Eye (tissue), 1 donor: ENCODE data around the gene MFN1.
"Not testable (repeated sequence)": the region's sequence is repeated elsewhere in the genome, so short reads cannot be mapped to it uniquely, and the experiment has no call there.

ENCODE experiments used
- DNase-seq: peaks from one replicate; pipeline ENCODE4 v3.0.0-alpha.2; 2015

The MFN1 gene

DNA sequence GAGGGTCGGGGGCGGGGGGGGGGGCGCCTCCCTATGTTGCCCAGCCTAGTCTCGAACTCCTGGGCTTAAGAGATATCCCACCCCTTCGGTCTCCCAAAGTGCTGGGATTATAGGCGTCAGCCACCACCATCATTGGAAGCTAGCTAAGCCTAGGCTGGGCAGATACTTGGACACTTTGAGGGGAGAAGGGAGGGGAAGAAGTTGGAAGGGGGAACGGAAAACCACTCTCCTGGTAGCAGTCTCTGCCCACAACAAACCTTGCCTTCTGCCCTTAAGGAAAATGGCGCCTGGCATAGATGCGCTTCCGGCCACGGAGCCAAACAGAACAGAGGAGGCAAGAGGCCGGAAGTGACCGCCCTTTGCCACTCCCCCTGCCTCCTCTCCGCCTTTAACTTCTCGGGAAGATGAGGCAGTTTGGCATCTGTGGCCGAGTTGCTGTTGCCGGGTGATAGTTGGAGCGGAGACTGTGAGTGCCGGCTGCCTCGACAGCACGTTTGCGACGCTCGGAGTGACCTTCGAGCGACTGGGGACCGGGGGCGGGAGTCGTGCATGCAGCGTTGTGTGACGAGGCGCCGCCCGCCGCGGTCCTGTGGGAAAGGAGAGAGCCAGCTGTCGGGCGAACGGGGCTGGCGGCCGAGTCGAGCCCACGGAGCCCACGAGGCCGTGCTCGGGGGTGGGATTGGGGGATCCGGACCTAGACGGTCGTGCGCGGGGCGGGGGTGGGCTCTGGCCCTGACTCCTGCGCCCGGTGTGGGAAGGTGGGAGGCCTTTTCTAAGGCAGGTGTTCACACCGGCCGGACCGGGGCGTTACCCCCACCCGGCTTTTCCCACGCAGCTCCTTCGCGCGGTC is at the start of gene MFN1:
Gene MFN1, plus strand, starts transcription at position 365 of the 850 bp plus-strand sequence. CDS start 1,143 bp downstream, outside the sequence.
- peak; percentile 98 for DNase-seq

DNA sequence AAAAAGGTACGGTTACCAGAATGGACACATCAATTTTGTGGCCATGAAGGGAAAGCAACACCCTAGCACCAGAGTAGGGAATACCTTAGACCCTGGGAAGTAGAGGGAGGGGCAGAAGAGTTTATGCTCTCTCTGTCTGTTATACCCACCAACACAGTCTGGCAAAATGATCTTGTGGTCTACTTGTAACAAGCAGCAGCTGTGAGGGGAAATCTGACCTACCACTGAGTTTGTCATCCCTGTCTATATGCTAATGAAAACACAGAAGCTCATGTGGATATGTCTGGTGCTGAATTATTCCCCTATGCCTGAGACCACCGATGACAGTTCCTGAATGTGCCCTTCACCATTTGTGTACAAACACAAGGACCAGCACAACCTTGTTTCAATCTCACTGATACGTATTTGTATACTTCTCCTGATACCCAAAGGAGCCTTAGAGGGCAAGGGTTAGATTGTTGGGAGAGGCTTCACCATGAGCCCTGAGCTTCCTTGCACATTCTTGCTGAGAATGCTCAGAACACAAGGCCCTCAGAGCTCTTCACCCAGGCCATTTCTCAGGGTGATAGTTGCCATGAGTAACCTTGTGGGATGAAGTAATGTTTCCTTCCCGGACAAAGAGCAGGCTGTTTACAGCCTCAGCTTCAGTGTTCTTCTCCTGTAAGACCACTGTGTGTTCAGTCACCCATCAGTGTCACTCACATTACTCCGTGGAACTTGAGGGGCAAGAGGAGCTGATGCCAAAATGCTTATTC is 49.4 kb upstream of the MFN1 start:
- DNase-seq: no peak

DNA sequence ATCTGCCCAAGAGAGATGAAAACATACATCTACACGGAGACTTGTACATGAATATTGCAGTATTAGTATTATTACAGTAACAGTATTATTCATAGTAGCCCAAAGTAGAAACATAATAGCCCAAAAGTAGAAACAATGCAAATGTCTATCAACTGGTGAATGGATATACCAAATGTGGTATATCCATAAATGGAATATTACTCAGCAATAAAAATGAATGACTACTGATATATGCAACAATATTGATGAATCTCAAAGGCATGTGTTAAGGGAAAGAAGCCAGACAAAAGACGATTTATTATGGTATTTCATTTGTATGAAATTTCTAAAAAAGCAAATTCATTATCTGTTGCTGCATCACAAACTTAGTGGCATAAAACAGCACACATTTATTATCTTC is 48.2 kb upstream of the MFN1 start:
- DNase-seq: no peak

DNA sequence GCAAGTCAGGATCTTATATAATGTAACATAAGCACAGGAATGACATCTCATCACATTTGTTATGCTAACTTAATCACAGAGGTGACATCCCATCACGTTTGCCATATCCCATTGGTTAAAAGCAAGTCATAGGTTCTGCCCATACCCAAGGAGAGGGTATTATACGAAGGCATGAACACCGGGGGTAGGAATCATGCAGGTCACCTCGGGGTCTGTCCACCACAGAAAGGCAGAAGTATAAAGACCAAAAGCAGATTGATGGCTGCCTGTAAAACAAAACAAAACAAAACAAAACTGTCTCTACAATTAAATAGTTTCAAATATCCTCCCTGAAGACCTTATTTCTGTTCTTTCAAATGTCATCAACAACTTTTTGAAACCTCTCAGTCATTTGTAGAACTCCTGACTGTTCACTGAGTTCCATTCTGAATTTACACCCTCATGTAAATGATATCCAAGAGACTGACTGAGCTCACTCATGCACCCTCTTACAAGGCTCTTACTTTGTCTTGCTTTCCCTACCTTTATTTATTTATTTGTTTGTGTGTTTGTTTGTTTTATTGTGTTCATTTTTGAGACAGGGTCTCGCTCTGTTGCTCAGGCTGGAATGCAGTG is 47.4 kb upstream of the MFN1 start:
- DNase-seq: no peak

DNA sequence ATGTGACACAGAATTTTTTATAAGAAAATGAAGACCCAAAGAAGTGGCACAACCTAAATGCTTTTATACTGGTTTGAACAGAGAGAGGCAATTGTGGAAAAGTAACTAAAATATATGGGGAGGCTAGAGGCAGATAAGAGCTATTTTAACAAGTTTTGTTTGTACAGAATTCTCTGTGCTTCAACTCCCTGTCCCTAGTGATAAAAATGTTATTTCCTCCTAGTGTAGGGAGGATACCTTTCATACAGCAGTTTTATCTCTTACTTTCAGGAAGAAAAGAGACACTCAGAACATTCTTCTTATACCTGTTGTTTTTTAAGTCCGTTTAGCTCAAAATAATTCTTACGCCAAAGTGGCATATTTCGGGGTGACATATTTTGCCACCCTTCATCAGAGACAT is 45.9 kb upstream of the MFN1 start:
- no peak for DNase-seq

DNA sequence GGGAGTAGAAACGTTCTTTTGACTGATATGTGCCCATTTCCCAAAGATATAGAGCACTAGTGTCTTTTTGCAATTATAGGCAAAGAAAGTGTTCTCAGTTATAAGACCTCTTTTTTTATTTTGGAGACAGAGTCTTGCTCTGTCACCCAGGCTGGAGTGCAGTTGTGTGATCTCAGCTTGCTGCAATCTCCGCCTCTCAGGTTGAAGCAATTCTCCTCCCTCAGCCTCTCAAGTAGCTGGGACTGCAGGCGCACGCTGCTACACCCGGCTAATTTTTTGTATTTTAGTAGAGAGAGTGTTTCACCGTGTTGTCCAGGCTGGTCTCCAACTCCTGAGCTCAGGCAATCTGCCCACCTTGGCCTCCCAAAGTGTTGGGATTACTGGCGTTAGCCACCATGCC is 45.4 kb upstream of the MFN1 start:
- DNase-seq: no peak

DNA sequence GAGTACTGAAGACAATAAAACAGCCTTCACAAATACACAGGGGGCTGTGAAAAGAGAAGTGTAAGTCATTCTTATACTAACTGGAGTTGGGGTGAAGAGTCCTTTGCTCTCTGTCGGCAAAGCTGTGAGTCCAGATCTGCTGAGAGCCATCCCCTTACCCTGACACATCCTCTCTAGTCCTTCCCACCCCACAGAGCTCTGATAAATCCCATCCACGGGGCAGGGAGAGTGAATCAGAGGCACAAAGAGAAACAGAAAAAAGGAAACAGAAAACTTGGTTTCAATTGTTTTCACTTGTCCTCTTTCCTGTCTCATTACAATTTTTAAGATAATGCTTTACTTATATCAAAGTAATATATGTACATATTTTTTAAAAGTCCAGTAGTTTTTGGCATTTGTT is 42.9 kb upstream of the MFN1 start:
- DNase-seq: no peak

DNA sequence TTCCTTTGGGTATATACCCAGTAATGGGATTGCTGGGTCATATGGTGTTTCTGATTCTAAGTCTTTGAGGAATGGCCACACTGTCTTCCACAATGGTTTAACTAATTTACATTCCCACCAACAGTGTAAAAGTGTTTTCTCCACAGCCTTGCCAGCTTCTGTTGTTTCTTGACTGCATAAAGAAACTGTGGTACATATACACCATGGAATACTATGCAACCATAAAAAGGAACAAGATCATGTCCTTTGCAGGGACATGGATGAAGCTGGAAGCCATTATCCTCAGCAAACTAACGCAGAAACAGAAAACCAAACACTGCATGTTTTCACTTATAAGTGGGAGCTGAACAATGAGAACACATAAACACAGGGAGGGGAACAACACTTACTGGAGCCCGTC is 40.1 kb upstream of the MFN1 start:
- not testable (repeated sequence) for DNase-seq

DNA sequence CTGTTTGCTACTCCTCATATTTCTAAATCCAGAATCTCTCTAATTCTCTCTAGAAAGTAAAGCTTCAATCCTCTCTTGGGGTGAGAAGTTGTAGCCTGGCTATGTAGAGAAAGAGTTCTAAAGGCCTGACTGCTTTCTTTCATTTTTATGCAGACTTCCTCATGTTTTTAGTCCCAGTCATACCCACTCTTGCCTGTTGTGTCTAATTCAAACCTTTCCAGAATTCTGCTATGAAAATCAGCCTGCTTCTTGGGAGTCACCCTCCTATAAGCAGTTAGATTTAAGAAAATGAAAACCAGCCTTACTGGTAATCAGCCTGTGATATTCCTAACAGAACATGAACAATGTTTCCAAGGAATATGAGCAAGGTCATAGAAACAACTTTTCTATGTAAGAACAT is 39.5 kb upstream of the MFN1 start:
- no peak for DNase-seq

DNA sequence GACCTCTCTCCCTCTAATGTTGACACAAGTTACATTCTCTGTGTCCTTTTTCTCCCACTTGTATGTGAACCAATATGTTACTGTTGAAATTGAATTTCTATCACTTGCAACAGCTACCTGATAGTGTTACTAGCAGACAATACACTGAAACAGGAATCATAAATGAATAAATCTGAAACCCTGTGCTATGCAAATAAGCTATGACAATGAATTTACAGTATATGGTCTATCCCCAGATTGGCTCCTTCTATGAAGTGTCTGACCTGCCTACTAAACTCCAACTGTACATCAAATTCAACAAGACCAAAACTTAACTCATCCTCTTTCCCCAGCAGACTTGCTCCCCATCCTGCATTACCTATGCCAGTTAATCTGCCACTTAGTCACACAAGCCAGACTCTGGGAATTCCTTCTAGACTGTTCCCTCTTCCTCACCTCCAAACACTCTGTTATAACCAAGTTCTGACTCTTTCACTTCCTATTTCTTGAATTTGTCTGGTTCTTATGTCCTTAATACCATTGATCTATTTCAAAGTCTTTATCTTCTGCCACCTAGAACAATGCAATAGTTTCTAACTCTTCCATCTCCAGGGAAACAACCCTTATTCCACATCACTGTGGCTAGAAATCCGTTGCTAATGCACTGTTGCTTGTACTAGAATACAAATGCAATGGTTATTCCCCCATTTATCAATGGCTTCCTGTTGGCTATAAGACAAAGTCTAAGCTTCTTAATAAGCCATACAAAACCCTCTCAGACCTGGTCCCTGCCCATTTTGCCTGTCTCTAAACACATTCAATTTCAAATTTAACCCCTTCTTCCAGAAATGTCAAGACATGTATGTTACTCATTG is 38.1 kb upstream of the MFN1 start:
- DNase-seq: no peak

DNA sequence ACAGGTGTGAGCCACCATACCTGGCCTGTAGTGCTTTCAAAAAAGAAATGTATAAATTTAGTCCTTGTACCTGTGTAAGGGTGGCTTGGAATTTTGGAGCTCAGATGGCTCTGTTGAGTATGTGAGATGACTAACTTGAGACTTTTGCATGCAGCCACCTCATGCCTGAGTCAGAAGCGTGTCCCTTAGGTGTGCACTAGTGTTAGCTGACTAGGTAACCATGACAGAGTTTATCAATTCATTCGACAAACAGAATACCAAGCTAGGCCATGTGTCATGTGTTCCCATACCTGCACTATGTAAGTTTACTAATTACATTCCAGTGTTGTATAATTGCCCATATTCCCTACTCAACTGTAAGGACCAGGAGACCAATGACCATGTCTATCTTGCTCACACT is 28.6 kb upstream of the MFN1 start:
- no peak for DNase-seq

DNA sequence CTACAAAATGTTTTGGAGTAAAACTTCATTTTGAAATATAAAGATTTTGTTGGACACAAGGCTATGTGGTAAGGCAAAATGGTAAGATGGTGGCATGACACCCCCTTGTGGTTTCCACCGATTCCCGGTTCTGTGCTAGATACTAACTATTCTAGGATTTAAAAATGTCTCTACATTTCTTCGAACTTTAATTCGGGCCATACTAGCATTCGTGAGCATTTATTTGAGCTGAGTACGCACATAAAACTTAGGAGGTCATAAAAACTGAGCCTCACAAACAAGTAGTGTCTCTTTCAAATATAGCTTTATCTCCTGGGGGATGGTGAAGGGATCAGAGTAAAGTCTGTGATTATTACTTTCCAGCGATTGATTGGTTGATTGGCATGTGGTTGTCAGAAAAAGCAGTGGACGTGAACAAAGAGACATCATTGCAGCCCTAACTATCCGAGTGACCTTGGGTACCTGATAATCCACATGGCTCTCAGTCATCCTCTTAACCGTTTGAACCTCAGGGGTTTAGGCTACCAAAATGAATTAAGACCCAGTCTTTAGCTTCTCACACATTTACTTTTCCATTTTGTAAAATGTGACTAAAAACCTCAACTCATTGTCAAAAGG is 25.7 kb upstream of the MFN1 start:
- DNase-seq: peak; percentile 60

DNA sequence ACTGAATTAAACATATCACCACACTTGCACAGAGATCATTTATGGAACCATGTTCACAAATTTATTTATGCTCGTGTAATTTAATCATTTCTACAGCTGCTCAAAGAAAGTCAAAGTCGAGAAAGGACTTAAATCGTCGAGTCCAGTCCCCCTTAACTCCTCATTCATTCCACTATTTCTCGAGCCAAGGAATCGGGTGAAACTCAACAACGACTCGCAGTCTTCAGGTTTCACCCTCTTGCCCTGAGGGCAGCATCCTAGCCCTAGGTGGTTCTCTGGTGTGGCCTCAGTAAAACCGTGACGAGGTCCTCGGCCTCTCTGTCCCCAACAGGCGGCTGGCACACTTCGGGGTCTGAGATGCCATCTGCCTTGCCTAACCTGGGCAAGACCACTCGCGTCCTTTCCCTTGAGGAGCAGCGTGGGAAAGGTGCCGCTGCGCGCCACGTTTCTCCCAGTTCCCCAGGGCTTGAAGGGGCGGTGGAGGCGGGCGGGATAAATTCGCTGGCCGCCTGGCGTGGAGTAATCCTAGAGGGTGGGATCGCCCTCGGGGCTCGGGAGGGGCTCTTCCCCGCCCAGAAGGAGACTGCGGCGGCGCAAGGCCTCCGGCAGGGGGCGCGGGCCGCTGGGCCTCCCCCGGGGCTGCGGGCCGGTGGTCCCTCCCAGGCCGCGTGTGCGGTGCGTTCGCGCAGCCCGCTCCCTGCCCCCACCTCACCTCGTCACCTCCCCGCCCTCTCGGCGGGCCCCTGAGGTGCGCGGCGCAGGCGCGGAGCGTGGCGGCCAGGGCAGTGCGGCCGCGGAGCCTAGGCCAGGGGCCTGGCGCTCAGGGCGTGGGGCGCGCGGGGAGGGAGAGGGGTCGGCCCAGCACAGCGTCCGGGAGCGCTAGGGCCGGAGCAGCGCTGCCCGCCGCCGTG is 25.0 kb upstream of the MFN1 start, which contains the start of gene ZNF639:
Gene ZNF639, plus strand, starts transcription at position 746 of the 911 bp plus-strand sequence. CDS start 5,263 bp downstream, outside the sequence.
- DNase-seq: peak; percentile 96

DNA sequence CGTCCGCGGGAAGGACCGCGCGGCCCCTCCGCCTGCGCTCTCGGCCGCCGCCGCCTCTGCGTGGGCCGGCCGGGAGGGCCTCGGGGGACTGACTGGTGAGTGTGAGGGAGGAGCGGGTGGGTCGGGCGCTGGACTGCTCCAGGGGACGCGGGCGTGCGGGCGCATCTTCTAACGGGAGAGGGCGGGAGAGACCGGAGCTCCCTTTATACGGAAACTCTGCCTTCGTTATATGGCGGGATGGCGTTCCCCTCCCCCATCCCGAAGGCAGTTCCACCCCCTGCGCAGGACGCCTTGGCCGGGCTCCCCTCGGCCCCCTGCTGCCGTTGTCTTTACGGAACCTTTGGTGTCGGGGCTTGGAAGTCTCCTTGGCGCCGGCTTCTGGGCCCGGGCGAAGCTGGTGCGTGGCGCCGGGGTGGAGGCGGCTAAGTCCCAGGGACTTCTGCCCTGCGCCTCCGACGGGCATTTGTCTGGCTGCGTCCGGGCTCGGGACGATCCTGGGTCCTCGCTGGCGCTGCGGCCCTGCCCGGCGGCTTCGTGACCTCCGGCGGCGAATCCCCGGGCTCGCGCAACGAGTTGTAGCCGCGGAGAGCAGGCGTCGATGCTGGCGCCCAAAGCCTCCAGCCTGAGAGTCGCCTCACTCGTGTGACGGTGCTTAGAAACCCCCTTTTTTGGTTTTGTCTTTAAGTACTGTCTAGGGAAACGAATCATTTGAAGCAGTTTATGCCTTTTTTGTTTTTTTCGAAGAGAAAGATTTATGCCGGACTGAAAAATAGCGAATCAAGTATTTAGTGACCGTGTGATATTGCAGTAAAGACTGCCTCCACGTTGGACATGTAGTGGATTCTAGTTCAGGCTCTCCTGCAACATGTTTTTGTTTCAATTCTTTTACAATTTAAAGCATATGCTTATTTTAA is 24.1 kb upstream of the MFN1 start:
- DNase-seq: peak; percentile 88

DNA sequence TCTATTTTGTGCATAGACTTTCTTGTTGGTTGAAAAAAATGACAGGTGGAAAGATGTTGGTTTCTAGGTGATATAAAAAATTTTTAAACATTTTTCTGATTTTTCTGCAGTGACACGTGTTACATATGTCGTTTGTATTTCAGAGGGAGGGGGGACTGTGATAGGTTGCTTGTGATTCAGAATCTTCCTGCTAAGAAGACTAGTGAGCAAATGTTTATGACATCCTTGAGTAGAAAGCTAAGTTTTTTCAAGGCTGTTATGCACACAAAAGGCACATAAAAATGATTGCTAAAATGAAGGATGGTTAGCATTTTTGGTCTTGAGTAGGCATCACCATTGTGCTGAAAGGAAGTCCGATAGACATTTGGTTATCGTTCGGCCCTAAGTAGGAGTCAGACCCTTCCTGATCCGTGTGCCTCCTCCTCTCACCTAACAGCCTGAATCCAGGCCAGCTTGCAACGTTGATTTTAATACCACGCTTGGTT is 23.2 kb upstream of the MFN1 start:
- DNase-seq: peak; percentile 39

DNA sequence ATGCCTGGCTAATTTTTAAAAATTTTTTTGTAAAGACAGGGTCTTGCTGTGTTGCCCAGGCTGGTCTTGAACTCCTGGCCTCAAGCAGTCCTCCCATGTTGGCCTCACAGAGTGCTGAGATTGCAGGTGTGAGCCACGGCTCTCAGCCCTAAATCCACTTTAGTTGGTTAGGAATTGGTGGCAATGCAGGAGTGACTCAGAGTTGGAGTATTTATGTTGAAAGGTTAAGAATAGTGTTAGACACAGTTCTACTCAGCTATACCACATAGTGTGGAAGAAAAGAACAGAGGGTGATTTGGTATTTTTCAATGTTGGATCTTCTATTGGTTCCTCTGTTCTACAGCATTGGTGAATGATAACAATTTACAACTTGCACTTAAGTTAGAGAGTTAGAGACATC is 17.1 kb upstream of the MFN1 start:
- no peak for DNase-seq

DNA sequence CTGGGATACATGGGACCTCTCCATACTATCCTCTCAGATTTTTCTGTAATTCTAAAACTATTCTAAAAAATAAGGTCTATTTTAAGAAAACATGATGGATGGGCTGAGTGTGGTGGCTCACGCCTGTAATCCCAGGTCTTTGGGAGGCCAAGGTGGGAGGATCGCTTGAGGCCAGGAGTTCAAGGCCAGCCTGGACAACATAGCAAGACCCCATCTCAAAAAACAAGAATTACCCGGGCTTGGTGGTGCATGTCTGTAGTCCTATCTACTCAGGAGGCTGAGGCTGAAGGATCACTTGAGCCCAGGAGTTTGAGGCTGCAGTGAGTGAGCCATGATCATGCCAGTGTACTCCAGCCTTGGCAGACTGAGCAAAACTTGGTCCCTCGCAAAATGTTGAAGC is 15.3 kb upstream of the MFN1 start:
- DNase-seq: no peak

DNA sequence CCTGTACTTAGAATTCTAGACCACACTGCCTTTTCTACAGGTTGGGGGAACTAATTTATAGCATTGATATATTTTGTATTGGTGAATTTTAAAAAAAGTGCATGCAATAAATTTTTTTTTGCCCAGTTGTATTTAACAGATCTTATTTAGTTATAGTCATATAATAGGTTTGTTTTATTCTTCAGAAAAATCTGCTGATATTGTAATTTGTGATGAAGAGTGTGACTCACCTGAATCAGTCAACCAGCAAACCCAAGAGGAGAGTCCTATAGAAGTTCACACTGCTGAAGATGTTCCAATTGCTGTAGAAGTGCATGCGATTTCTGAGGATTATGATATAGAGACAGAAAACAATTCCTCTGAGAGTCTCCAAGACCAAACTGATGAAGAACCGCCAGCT is 14.4 kb upstream of the MFN1 start:
- no peak for DNase-seq

DNA sequence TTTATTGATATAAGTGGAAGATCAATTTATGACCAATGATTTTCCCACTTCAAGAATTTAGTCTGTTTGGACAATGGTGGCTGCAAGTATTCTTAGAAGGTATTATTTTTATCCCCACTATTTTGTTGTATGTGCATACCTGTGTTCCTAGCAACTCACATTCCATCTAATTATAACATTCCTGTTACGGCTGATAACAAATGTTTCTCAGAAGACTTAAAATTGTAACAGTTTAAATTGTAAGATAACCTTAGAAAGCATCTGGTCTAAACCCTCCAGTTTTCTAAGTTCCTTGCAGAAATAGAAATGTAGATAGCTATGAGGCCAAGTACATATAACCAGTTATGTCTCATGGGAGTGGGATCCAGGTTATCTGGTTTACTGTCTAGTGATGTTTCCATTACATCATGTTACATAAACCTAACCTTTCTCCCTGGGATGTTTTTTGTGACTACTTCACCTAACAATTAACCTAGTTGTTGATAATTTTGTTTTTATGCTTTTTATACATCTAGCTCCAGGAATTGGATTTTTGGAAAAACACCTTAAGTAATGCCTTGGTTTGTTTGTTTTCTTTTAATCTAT is 11.1 kb upstream of the MFN1 start:
- no peak for DNase-seq
